CD14-positive monocyte (primary cell): ENCODE data around the gene DUSP8. TPM values are rescaled to one million over a fixed set of nuclear protein-coding genes. Genes with fewer than 3 reads are reported as not detected.

ENCODE experiments used
- DNase-seq, 3 donors: peaks; one replicate each; pipeline ENCODE4 v3.0.0-alpha.2; 2011 to 2022
- H2AFZ ChIP-seq: 2 replicates; pipeline ENCODE4 v1.6.0; 2012; ENCODE audit warnings: mild to moderate bottlenecking, low read depth, low read length, inconsistent platforms; ENCODE audit not compliant: insufficient read depth, poor library complexity, severe bottlenecking
- H3K27ac ChIP-seq, 2 donors: 1 replicate in 1 of 2; 2 replicates in 1 of 2; pipeline ENCODE4 v1.5.1; 2012 to 2013; ENCODE audit warnings: low read length in 2 of 2, control low read depth in 1 of 2, inconsistent platforms in 1 of 2, low read depth in 1 of 2, mild to moderate bottlenecking in 1 of 2
- H3K27me3 ChIP-seq, 2 donors: one replicate each; pipeline versions ENCODE4 v1.6.0 to v1.6.1; 2011 to 2013; ENCODE audit warnings: low read length in 2 of 2; ENCODE audit not compliant: control insufficient read depth in 2 of 2, insufficient read depth in 2 of 2
- H3K36me3 ChIP-seq, 2 donors: replicated peaks in 1 of 2; 1 replicate in 1 of 2; 2 replicates in 1 of 2; pipeline versions ENCODE4 v1.5.1 to v1.6.1; 2012 to 2013; ENCODE audit warnings: low read length in 2 of 2, control low read depth in 1 of 2, inconsistent platforms in 1 of 2, mild to moderate bottlenecking in 1 of 2; ENCODE audit not compliant: insufficient read depth in 2 of 2, control insufficient read depth in 1 of 2
- H3K4me1 ChIP-seq, 2 donors: 1 replicate in 1 of 2; 2 replicates in 1 of 2; pipeline versions ENCODE4 v1.5.1 to v1.6.1; 2012 to 2013; ENCODE audit warnings: low read length in 2 of 2, control low read depth in 1 of 2, inconsistent platforms in 1 of 2, mild to moderate bottlenecking in 1 of 2, moderate library complexity in 1 of 2; ENCODE audit not compliant: insufficient read depth in 2 of 2, control insufficient read depth in 1 of 2
- H3K4me2 ChIP-seq: replicated peaks from 2 replicates; pipeline ENCODE3; 2012; ENCODE audit warnings: low read length, moderate library complexity, mild to moderate bottlenecking; ENCODE audit not compliant: poor library complexity, severe bottlenecking; ENCODE audit errors: extremely low read depth
- H3K4me3 ChIP-seq, 3 experiments: fragments of 200-600 bp in 1 of 3; sonication (generic) in 1 of 3; replicated peaks in 1 of 3; 1 replicate in 2 of 3; 2 replicates in 1 of 3; pipeline ENCODE4 v1.5.1; 2011 to 2013; ENCODE audit warnings: low read length in 3 of 3, mild to moderate bottlenecking in 3 of 3, control low read depth in 2 of 3, low read depth in 2 of 3, inconsistent platforms in 1 of 3, moderate library complexity in 1 of 3
- H3K79me2 ChIP-seq: 2 replicates; pipeline ENCODE4 v1.6.0; 2012; ENCODE audit warnings: mild to moderate bottlenecking, control low read depth, inconsistent platforms, low read length, moderate library complexity; ENCODE audit not compliant: insufficient read depth
- H3K9ac ChIP-seq: 2 replicates; pipeline ENCODE4 v1.6.0; 2017; ENCODE audit warnings: low read length, mild to moderate bottlenecking; ENCODE audit not compliant: insufficient read depth, poor library complexity, severe bottlenecking
- H3K9me3 ChIP-seq, 2 donors: replicated peaks in 1 of 2; 1 replicate in 1 of 2; 2 replicates in 1 of 2; pipeline versions ENCODE4 v1.5.1 to v1.6.1; 2012 to 2013; ENCODE audit warnings: low read length in 2 of 2, control low read depth in 1 of 2; ENCODE audit not compliant: control insufficient read depth in 1 of 2, insufficient read depth in 1 of 2
- H4K20me1 ChIP-seq: 2 replicates; pipeline ENCODE4 v1.6.0; 2012; ENCODE audit warnings: mild to moderate bottlenecking, low read length, control low read depth, moderate library complexity; ENCODE audit not compliant: insufficient read depth
- H3K27ac Mint-ChIP-seq, 7 donors: one replicate each; pipeline ENCODE4 v1.8.0; 2020; ENCODE audit warnings: mild to moderate bottlenecking in 7 of 7, mixed read lengths in 7 of 7, moderate library complexity in 6 of 7, inconsistent platforms in 2 of 7
- H3K27me3 Mint-ChIP-seq, 3 donors: one replicate each; pipeline ENCODE4 v1.8.0; 2021 to 2022; ENCODE audit warnings: low read depth in 3 of 3, mild to moderate bottlenecking in 3 of 3, mixed read lengths in 3 of 3, moderate library complexity in 3 of 3, inconsistent platforms in 1 of 3
- H3K36me3 Mint-ChIP-seq, 2 donors: one replicate each; pipeline ENCODE4 v1.8.0; 2020; ENCODE audit warnings: mixed read lengths in 2 of 2, inconsistent platforms in 1 of 2, mild to moderate bottlenecking in 1 of 2
- H3K4me1 Mint-ChIP-seq: one replicate; pipeline ENCODE4 v1.8.0; 2020; ENCODE audit warnings: mild to moderate bottlenecking, mixed read lengths
- H3K4me3 Mint-ChIP-seq, 2 donors: one replicate each; pipeline ENCODE4 v1.8.0; 2020; ENCODE audit warnings: mild to moderate bottlenecking in 2 of 2, mixed read lengths in 2 of 2, moderate library complexity in 1 of 2
- H3K9me3 Mint-ChIP-seq, 7 donors: one replicate each; pipeline ENCODE4 v1.8.0; 2020 to 2022; ENCODE audit warnings: mixed read lengths in 7 of 7, mild to moderate bottlenecking in 6 of 7, moderate library complexity in 6 of 7, inconsistent platforms in 2 of 7
- CTCF ChIP-seq: fragments of 200-600 bp; IDR thresholded peaks from one replicate; pipeline ENCODE4 v1.8.0; 2022; ENCODE audit warnings: antibody characterized with exemption, mild to moderate bottlenecking
- WGBS: methylation state at CpG from one replicate; pipeline ENCODE4 v1.1.5; 2013; ENCODE audit warnings: missing lambda C conversion rate; ENCODE audit not compliant: insufficient coverage; 5-methylcytosine and 5-hydroxymethylcytosine counted together
- intact Hi-C, 2 donors: fragments of 100-400 bp; cut with micrococcal nuclease; formaldehyde crosslinking; loops; one replicate each; pipeline versions ENCODE4 v1.15.0 to v1.15.1; 2023
- polyA plus RNA-seq, 3 donors: library from polyadenylated mRNA; depleted of rRNA in 1 of 3; unstranded in 2 of 3; stranded (reverse) in 1 of 3; fragments of 300-500 nt in 2 of 3; fragments of >200 nt in 1 of 3; fragmentation: Illumina TruSeq in 2 of 3; gene quantifications; 1 replicate in 2 of 3; 2 replicates in 1 of 3; pipeline ENCODE4 v1.2.3, GENCODE V29; 2012 to 2021

The DUSP8 gene
- polyA plus RNA-seq, 3 donors: 0.61 TPM; not detected in 2

- H3K4me1 ChIP-seq: no peaks in the 10 kb centered on the region
- H3K4me3 ChIP-seq: no peak overlapping the region
- H3K4me2 ChIP-seq: no peak overlapping the region
- DNase-seq: peak; percentile 37 to 52 (median 44)
- Mint-ChIP-seq H3K27ac (no peak overlapping the region), H3K4me1 (peaks cover 15% of the 10 kb centered on the region), H3K9me3 (no peaks in the 10 kb centered on the region), H3K27me3 (no peaks in the 10 kb centered on the region), H3K4me3 (no peak overlapping the region), H3K36me3 (peaks cover 11 to 27% of the 10 kb centered on the region in 2 donors)
- intact Hi-C loops: loop anchor here (2.0 to 5.0 kb wide), 3 partner anchors 218 to 313 kb away; no protein-coding TSS in a partner anchor
- peaks cover 74% of the 10 kb centered on the region for H3K79me2 ChIP-seq
- peaks cover 0 to 2% of the 10 kb centered on the region in 2 donors for H3K36me3 ChIP-seq
- no peak overlapping the region for H3K9ac ChIP-seq
- WGBS: 45% methylated on average over 32 of the region's 36 CpGs
- H3K27me3 ChIP-seq: no peaks in the 10 kb centered on the region
- H2AFZ ChIP-seq: no peak overlapping the region
- H3K27ac ChIP-seq: no peak overlapping the region
- peak; percentile 95 for TF ChIP-seq CTCF
- peaks cover 98% of the 10 kb centered on the region for H4K20me1 ChIP-seq
- H3K9me3 ChIP-seq: no peaks in the 10 kb centered on the region
Measured at GRCh38 chr11:1515082-1516060, 56.7 kb downstream of the DUSP8 start.

DNA sequence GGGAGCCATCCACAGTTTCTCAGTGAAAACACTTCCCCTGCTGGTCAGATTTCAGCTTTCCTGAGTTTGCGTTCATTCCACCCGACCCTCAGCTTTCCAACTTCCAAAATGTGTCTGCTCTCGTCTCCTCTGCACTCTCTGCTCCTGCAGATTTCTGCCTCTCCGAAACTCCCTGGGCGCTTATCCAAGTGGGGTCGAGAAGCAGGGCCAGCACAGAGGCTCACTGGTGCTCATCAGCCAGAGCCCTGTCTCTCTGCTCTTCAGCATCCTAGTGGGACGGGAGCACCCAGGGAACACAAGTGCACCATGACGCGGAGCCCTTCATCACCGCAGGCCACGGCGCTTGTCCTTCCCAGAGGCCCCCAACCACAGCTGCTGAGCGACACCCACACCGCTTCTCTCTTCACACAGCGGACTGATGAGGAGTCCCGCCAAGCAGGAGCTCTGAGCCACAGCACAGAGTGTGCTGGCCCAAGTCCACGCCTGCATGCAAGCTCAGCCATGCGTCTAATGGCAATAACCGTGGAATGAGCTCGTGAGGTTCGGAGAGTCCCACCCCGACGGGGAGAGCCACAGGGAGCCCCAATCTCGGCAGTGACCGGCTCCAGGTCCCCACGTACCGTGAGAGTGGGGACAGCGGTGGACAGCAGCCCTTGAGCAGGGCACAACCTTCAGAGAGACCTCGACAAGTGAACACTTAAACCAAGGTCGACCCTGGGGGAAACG is 57.6 kb downstream of the DUSP8 start:
- no peak overlapping the region for H3K4me2 ChIP-seq
- 96% methylated on average over 28 of the region's 31 CpGs for WGBS
- H3K9me3 ChIP-seq: no peaks in the 10 kb centered on the region
- no peak overlapping the region for H3K27ac Mint-ChIP-seq
- H3K4me1 Mint-ChIP-seq: peaks cover 15% of the 10 kb centered on the region
- H3K36me3 Mint-ChIP-seq: peaks cover 12 to 26% of the 10 kb centered on the region in 2 donors
- intact Hi-C loops: loop anchor here (2.0 to 5.0 kb wide), 4 partner anchors 217 to 312 kb away; no protein-coding TSS in a partner anchor
- H2AFZ ChIP-seq: no peak overlapping the region
- peaks cover 70% of the 10 kb centered on the region for H3K79me2 ChIP-seq
- no peak overlapping the region for H3K4me3 Mint-ChIP-seq
- no peaks in the 10 kb centered on the region for H3K9me3 Mint-ChIP-seq
- no peak overlapping the region for H3K4me3 ChIP-seq
- H4K20me1 ChIP-seq: peaks cover 95% of the 10 kb centered on the region
- H3K27me3 Mint-ChIP-seq: no peaks in the 10 kb centered on the region
- DNase-seq: no peak
- H3K9ac ChIP-seq: no peak overlapping the region
- H3K4me1 ChIP-seq: no peaks in the 10 kb centered on the region
- TF ChIP-seq CTCF: no peak
- peaks cover 0 to 2% of the 10 kb centered on the region in 2 donors for H3K36me3 ChIP-seq
- H3K27me3 ChIP-seq: no peaks in the 10 kb centered on the region
- no peak overlapping the region for H3K27ac ChIP-seq
